HUES6 (cell line): Measurements from ENCODE around the gene WFIKKN2.

Source experiments
- H3K27ac ChIP-seq: 2 replicates; pipeline ENCODE4 v1.7.0; 2013; ENCODE audit warnings: low read depth, mild to moderate bottlenecking, low read length, inconsistent platforms
- H3K27me3 ChIP-seq: 2 replicates; pipeline ENCODE4 v1.6.1; 2013; ENCODE audit warnings: low read length; ENCODE audit not compliant: control insufficient read depth, insufficient read depth
- H3K36me3 ChIP-seq: 2 replicates; pipeline ENCODE4 v1.6.1; 2013; ENCODE audit warnings: low read length; ENCODE audit not compliant: control insufficient read depth, insufficient read depth
- H3K4me1 ChIP-seq: 2 replicates; pipeline ENCODE4 v1.6.1; 2013; ENCODE audit warnings: low read length; ENCODE audit not compliant: control insufficient read depth, insufficient read depth
- H3K4me3 ChIP-seq: 2 replicates; pipeline ENCODE4 v1.5.1; 2013; ENCODE audit warnings: low read depth, low read length
- H3K9ac ChIP-seq: one replicate; pipeline ENCODE4 v1.6.1; 2013; ENCODE audit warnings: mild to moderate bottlenecking, low read length
- H3K9me3 ChIP-seq: 2 replicates; pipeline ENCODE4 v1.6.1; 2013; ENCODE audit warnings: low read depth, low read length; ENCODE audit not compliant: control insufficient read depth, insufficient read depth

The WFIKKN2 gene

DNA sequence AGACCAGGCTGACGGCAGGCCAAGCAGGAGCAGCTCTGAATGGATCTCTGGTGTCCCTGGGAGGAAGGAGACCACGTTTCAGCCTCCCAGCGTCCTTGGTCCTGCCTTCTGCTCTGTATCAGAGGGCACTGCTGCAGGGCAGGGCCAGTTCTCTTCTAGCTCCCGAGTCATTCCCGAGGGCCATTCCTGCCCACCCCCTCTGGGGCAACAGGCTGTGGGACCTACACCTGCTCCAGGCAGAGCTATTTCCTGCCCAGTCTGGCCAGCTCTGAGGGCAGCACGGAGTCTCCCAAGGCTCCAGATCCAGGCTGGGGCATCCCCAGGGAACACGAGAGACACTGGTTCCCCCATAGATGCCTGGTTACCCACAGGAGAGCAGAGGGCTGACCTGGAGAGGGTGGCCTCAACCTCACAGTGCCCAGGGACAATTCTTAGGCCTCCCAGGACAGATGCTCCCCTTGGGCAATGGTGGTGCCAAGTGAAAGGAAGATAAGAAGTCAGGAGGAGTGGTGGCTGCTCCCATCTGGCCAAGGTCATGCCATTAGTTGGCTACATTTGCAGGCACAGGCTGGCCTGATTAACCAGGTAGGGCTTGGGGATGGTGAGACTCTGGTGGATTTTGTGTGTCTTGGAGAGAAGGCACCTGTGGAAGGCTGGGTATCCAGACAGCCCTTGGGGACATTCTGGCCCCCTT is 2.0 kb downstream of the WFIKKN2 start:
- no peak overlapping the region for H3K9ac ChIP-seq
- H3K36me3 ChIP-seq = no peaks in the 10 kb centered on the region
- no peaks in the 10 kb centered on the region for H3K27me3 ChIP-seq
- peaks cover 19% of the 10 kb centered on the region for H3K4me1 ChIP-seq
- no peak overlapping the region for H3K27ac ChIP-seq
- H3K9me3 ChIP-seq = no peaks in the 10 kb centered on the region
- H3K4me3 ChIP-seq = no peak overlapping the region

DNA sequence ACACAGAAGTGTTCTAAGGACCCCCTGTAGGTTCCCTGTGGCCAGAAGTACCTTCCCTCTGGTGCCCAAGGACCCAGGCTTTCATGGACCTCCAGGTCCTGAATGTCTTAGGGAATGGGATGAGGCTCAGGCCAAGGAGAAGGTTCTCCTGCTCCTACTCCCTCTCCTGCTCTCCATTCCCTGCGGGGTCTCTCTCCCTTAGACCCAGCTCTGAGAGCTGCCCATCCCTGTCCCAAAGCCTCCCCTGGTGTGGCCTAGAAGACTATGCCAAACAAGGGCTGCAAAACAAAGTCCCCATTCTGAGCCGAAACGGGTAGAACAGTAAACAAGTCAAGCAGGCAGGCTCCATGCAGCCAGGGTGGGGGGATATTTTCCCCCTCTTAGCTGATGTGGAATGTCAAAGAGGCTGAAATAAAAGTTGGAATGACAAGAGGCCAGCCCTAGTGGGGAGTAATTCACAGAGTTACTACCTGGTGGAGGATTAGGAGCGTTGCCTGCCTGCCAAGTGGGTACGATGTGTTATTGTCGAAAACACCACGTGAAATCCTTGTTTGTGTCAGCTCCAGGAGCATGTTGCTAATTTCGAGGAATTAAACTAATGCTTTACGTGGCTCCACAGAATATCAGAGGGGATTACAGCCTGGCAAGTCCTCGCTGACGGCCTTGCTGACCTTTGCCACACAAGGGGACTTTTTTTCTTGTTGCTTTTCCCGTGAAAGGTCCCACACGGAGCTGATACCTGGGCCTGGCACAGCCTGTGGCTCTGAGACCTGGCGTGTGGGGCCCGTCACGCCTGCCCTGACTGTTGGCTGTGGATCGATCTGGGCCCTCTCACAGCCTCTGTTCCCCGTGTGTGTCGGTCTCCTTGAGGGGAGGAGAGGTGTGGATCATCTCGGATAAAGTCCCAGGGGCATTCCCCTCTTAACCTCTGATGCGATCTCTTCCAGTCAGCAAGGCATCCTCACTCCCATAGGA is 2.9 kb downstream of the WFIKKN2 start:
- H3K27me3 ChIP-seq = no peaks in the 10 kb centered on the region
- no peaks in the 10 kb centered on the region for H3K36me3 ChIP-seq
- no peak overlapping the region for H3K4me3 ChIP-seq
- no peak overlapping the region for H3K27ac ChIP-seq
- peaks cover 15% of the 10 kb centered on the region for H3K4me1 ChIP-seq
- H3K9ac ChIP-seq = no peak overlapping the region
- no peaks in the 10 kb centered on the region for H3K9me3 ChIP-seq

DNA sequence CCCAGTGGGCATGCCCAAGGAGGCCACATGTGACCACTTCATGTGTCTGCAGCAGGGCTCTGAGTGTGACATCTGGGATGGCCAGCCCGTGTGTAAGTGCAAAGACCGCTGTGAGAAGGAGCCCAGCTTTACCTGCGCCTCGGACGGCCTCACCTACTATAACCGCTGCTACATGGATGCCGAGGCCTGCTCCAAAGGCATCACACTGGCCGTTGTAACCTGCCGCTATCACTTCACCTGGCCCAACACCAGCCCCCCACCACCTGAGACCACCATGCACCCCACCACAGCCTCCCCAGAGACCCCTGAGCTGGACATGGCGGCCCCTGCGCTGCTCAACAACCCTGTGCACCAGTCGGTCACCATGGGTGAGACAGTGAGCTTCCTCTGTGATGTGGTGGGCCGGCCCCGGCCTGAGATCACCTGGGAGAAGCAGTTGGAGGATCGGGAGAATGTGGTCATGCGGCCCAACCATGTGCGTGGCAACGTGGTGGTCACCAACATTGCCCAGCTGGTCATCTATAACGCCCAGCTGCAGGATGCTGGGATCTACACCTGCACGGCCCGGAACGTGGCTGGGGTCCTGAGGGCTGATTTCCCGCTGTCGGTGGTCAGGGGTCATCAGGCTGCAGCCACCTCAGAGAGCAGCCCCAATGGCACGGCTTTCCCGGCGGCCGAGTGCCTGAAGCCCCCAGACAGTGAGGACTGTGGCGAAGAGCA is 4.4 kb downstream of the WFIKKN2 start:
- H3K9ac ChIP-seq = no peak overlapping the region
- no peaks in the 10 kb centered on the region for H3K9me3 ChIP-seq
- H3K27ac ChIP-seq = no peak overlapping the region
- H3K4me1 ChIP-seq = peaks cover 11% of the 10 kb centered on the region
- no peak overlapping the region for H3K4me3 ChIP-seq
- H3K36me3 ChIP-seq = no peaks in the 10 kb centered on the region
- no peaks in the 10 kb centered on the region for H3K27me3 ChIP-seq

DNA sequence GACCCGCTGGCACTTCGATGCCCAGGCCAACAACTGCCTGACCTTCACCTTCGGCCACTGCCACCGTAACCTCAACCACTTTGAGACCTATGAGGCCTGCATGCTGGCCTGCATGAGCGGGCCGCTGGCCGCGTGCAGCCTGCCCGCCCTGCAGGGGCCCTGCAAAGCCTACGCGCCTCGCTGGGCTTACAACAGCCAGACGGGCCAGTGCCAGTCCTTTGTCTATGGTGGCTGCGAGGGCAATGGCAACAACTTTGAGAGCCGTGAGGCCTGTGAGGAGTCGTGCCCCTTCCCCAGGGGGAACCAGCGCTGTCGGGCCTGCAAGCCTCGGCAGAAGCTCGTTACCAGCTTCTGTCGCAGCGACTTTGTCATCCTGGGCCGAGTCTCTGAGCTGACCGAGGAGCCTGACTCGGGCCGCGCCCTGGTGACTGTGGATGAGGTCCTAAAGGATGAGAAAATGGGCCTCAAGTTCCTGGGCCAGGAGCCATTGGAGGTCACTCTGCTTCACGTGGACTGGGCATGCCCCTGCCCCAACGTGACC is 5.0 kb downstream of the WFIKKN2 start:
- Histone ChIP-seq H3K36me3 (no peaks in the 10 kb centered on the region), H3K4me3 (no peak overlapping the region), H3K9me3 (no peaks in the 10 kb centered on the region), H3K27me3 (no peaks in the 10 kb centered on the region), H3K4me1 (peaks cover 9% of the 10 kb centered on the region), H3K9ac (no peak overlapping the region), H3K27ac (no peak overlapping the region)

DNA sequence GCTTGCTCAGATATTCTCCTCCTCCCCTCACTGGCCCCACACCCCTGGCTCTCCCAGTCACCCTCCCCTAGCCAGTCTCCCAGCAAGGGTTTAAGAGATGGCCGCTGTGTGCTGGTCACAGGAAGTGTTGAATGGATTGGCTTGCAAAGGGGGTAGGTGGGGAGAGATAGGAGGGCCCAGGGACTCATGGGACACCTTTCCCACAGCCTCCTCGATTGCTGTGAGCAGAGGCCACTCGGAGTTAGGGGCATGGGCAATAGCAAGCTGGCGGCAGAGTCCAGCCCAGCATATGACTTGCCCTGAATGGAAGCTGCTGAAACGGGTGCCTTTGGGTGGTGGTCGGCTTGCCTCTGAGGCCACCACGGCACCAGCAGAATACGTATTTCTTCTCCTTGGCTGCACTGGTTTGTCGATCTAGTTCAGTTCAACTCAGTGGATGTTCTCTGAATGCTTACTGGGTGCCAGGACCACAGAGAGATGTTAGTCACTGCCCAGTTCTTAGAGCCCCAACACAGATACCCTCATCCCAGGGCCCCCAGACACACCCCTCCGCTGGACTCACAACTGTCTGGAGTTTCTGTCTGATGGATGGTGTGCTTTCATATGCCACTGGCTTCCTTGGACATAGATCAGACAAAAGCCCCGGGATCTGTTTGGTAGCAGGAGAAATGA is 6.0 kb downstream of the WFIKKN2 start:
- no peak overlapping the region for H3K9ac ChIP-seq
- peaks cover 15% of the 10 kb centered on the region for H3K4me1 ChIP-seq
- no peak overlapping the region for H3K4me3 ChIP-seq

DNA sequence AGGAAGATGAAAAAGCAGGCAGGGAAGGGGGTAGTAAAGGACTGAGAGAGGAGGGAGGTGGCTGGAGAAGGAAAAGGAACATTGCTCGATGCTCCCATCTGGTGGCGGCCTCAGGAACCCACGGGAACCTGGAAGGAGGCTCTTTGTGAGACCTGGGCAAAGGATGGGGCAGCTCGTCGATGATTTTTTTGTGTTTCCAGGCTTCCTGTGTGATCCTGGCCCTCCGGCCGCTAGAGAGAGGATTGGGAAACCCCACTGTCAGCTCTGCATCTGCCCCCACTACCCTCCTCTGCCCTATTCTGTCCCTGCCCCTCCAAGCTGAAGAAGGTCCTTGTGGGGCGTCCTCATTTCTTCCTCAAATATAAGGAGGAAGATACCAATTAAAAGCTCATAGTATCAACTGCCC is 6.6 kb downstream of the WFIKKN2 start:
- Histone ChIP-seq H3K4me1 (peaks cover 15% of the 10 kb centered on the region), H3K27ac (no peak overlapping the region), H3K27me3 (no peaks in the 10 kb centered on the region), H3K4me3 (no peak overlapping the region), H3K9me3 (no peaks in the 10 kb centered on the region), H3K36me3 (no peaks in the 10 kb centered on the region), H3K9ac (no peak overlapping the region)

More for the DNA sequence above, 6.0 kb downstream of the WFIKKN2 start:
- no peaks in the 10 kb centered on the region for H3K27me3 ChIP-seq
- no peaks in the 10 kb centered on the region for H3K9me3 ChIP-seq
- no peaks in the 10 kb centered on the region for H3K36me3 ChIP-seq
- no peak overlapping the region for H3K27ac ChIP-seq

DNA sequence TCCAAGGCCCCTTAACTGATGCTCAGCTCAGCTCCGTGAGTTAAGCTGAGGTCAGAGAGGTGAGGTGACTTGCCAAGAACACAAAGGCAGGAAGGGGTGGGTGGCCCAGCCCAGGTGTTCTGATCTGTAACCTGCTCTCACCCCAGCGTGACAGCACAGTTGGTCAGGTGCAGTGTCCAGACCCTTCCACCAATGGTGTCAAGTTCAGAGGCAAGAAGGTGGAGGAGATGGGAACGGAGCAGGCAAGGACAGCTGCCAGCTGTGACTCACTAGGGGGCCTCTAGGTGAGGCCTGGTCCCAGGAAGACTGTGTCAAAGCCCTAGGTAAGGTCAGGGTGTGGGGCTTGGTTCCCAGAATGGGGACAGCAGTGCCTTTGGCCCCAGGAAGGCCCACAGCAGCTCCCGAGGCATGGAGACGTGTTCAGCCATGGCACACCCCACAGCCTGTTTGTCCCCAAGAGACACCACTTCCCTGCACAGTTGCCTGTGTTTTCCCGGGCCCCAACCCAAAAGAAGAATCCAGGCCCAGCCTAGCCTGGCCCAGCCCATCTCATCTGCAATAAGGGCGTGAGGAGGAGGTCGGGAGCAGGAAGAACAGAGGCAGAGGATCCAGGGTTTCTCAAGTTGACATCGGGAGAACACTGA is 7.2 kb downstream of the WFIKKN2 start:
- H3K9ac ChIP-seq = no peak overlapping the region
- peaks cover 15% of the 10 kb centered on the region for H3K4me1 ChIP-seq
- no peak overlapping the region for H3K4me3 ChIP-seq
- no peaks in the 10 kb centered on the region for H3K9me3 ChIP-seq
- no peaks in the 10 kb centered on the region for H3K36me3 ChIP-seq
- no peak overlapping the region for H3K27ac ChIP-seq
- no peaks in the 10 kb centered on the region for H3K27me3 ChIP-seq

DNA sequence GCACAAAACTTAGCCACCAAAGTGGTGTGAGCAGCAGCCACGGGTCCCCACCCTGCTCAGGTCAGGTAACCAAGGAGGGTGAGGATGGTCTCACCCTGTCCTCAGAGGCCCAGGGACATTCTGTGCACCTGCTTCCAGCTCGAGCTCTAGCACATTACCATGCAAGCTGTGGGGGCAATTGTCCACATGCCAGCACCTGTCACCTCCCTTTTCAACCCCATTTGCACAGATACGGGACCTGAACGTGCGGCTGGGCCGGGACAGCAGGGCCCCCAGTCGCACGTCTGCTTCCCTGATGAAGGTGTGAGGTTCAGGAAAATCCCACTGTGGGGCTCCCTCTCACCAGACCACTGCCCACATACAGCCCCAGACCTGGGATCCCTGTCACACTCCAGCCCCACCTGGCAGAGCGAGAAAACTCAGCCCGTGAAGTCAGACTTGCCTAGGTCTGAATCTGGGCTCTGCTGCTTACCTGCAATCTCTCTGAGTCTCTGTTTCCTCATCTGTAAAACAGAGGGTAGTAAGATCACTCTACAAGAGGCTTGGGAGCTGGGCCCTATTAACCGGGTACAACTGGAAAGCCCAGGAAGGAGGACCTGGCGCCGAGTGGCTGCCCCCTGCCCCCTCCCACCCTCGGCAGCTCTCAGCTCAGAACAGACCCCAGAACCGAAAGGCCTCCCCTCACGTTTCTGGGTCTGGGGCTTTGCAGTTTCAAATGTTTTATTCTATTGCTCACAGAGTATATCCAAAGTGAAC is 7.9 kb downstream of the WFIKKN2 start:
- peaks cover 15% of the 10 kb centered on the region for H3K4me1 ChIP-seq
- no peak overlapping the region for H3K4me3 ChIP-seq
- no peaks in the 10 kb centered on the region for H3K9me3 ChIP-seq
- H3K9ac ChIP-seq = no peak overlapping the region
- H3K27me3 ChIP-seq = no peaks in the 10 kb centered on the region
- H3K27ac ChIP-seq = no peak overlapping the region
- no peaks in the 10 kb centered on the region for H3K36me3 ChIP-seq

DNA sequence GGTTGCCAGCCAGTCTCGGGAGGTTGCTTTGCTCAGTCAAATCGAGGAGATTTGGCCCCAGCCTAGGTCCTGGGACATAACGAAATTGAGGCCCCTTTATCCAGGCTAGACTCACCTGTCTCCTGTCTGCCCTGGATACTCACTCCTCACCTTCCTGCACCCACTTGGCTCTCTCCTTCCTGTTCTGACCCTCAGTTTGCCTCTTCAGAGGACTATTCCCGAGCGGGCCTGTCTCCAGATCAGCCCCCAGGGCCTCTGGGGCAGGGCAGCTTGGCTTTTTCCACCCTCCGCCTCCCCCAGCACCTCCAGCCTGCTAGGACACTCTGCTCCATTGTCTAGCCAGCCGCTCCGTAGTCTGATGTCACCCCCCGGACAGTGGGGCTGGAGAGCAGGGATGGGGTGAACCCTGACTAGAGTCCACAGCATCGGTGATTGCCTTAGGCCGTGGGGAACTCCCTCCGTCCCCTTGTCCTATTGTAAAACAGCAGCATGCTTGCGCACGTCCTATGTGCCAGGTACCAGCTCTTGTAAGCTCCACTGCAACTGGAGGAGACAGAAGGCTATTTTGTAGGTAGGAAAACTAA is 8.8 kb downstream of the WFIKKN2 start:
- no peaks in the 10 kb centered on the region for H3K9me3 ChIP-seq
- H3K36me3 ChIP-seq = no peaks in the 10 kb centered on the region
- no peak overlapping the region for H3K9ac ChIP-seq
- H3K4me1 ChIP-seq = peaks cover 15% of the 10 kb centered on the region
- no peak overlapping the region for H3K27ac ChIP-seq
- no peaks in the 10 kb centered on the region for H3K27me3 ChIP-seq
- no peak overlapping the region for H3K4me3 ChIP-seq
